Measurements from ENCODE around the gene SKA1.
A peak's percentile ranks its signal among the peaks of the same experiment; 100 is the strongest.

The SKA1 gene, protein sequence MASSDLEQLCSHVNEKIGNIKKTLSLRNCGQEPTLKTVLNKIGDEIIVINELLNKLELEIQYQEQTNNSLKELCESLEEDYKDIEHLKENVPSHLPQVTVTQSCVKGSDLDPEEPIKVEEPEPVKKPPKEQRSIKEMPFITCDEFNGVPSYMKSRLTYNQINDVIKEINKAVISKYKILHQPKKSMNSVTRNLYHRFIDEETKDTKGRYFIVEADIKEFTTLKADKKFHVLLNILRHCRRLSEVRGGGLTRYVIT

DNA sequence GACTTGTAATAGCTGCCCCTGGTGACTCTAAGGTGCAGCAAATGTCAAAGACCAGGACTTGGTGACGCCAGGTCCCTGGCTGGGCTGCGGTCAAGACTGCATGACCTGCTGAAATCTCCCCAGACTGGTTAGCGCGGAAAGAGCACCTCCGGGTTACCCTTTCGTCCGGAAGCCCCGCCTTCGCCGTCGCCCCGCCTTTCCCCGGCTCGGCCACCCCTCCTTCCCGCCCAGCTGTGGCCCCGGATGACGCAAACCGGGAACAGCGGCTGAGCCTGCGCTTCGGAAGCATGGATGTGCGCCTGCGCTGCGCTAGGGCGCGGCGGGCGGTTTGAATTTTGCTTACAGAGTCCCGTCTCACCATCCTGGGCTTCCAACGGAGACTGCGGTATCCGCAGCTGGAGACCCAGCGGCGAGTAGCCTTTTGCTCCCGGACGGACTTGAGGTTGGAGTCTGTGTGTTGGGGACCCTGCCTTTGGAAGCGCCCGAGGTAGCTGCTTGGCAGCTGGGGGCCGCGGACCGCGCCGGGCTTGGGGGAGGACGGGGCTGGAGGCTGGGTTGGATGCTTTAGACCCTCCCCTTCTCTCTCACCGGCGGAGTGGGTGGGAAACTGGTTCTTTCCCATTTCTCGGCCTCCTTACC, at the start of gene SKA1:
SKA1 (plus strand) TSS at position 294 of the 639 bp plus-strand sequence. CDS start 785 bp downstream, outside the sequence.
- Histone ChIP-seq H3K4me3 (peak within 1 kb of the TSS; percentile 45 to 59), H3K27me3 (no peaks in the 10 kb centered on the region), H3K4me1 (peaks cover 0 to 12% (median 7%) of the 10 kb centered on the region in 4 donors), H3K9me3 (peaks cover 0 to 6% (median 0%) of the 10 kb centered on the region in 3 donors), H3K27ac (peak within 1 kb of the TSS; percentile 56 to 77), H3K36me3 (no peaks in the 10 kb centered on the region)
- TF ChIP-seq, protein P1, sequence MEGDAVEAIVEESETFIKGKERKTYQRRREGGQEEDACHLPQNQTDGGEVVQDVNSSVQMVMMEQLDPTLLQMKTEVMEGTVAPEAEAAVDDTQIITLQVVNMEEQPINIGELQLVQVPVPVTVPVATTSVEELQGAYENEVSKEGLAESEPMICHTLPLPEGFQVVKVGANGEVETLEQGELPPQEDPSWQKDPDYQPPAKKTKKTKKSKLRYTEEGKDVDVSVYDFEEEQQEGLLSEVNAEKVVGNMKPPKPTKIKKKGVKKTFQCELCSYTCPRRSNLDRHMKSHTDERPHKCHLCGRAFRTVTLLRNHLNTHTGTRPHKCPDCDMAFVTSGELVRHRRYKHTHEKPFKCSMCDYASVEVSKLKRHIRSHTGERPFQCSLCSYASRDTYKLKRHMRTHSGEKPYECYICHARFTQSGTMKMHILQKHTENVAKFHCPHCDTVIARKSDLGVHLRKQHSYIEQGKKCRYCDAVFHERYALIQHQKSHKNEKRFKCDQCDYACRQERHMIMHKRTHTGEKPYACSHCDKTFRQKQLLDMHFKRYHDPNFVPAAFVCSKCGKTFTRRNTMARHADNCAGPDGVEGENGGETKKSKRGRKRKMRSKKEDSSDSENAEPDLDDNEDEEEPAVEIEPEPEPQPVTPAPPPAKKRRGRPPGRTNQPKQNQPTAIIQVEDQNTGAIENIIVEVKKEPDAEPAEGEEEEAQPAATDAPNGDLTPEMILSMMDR (IDR thresholded peaks at IDR 0.05): no peak
- intact Hi-C loops (cut with DNase I; ENCODE audit: low total_unique reads): loop anchor here (5.0 to 10.0 kb wide), 3 partner anchors 83 to 880 kb away; partner anchors contain the start of genes ACAA2 and RPL17
- DNase-seq: peak; percentile 85 to 94

DNA sequence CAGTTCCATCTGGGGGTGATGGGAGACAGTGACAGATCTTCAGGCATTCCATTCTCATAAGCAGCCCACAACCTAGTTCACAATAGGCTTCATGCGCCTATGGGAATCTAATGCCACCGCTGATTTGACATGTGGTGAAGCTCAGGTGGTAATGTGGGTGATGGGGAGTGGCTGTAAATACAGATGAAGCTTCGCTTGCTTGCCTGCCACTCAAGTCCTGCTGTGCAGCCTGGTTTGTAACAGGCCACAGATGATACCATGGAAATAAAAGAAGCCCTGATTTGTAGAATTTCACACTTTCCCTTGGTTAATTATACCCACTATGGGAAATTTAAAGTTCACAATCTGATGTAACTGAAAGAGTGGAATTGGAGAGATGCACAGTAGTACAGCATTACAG, 46.9 kb upstream of the SKA1 start:
- H3K4me3 ChIP-seq: no peak overlapping the region
- TF ChIP-seq, protein P1 (IDR thresholded peaks at IDR 0.05): no peak
- H3K4me1 ChIP-seq: no peaks in the 10 kb centered on the region
- no peaks in the 10 kb centered on the region for H3K36me3 ChIP-seq
- no peaks in the 10 kb centered on the region for H3K9me3 ChIP-seq
- no peak for DNase-seq
- H3K27ac ChIP-seq: no peak overlapping the region
- intact Hi-C loops (cut with DNase I; ENCODE audit: low total_unique reads): loop anchor here (10.0 kb wide), 1 partner anchor 57 kb away; no protein-coding TSS in a partner anchor
- peaks cover 0 to 4% of the 10 kb centered on the region in 2 donors for H3K27me3 ChIP-seq

DNA sequence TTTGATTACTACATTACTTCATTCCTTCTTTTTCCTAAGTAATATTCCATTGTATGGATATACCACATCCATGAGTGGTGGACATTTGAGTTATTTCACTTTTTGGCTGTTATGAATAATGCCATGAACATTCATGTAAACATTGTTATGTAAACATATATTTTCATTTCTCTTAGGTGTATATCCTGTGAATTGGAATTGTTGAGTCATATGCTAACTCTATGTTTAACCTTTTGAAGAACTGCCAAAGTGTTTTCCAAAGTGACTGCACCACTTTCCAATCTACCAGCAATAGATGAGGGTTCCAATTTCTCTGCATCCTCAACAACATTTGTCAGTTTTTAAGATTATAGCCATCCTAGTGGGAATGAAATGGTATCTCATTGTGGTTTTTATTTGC, 44.7 kb upstream of the SKA1 start:
- Histone ChIP-seq H3K4me3 (no peak overlapping the region), H3K27me3 (peaks cover 0 to 4% of the 10 kb centered on the region in 2 donors), H3K4me1 (no peaks in the 10 kb centered on the region), H3K27ac (no peak overlapping the region), H3K36me3 (no peaks in the 10 kb centered on the region), H3K9me3 (no peaks in the 10 kb centered on the region)
- TF ChIP-seq, protein P1 (IDR thresholded peaks at IDR 0.05): no peak
- DNase-seq: no peak
- intact Hi-C loops (cut with DNase I; ENCODE audit: low total_unique reads): no loop called here

DNA sequence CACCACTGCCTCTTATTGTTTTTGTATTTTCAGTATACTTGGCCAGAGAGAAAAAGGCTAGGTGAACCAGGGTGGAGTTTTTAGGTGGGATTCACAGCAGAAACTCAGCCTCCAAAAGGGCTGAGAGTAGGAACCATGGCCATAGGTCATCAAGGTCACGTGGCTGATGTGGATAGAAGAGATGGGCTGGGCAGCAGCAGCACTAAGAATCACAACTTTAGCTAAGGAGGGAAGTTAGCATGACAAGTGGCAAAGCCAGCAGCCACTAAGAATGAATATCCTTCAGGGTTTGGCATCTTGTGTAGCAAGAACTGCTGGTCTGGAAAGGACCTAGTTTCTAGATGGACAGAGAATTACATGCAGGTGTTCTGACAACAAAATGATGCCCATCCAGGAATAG, 43.2 kb upstream of the SKA1 start:
- intact Hi-C loops (cut with DNase I; ENCODE audit: low total_unique reads): no loop called here
- Histone ChIP-seq H3K27ac (no peak overlapping the region), H3K4me1 (no peaks in the 10 kb centered on the region), H3K4me3 (no peak overlapping the region), H3K9me3 (no peaks in the 10 kb centered on the region), H3K27me3 (peaks cover 0 to 4% of the 10 kb centered on the region in 2 donors), H3K36me3 (no peaks in the 10 kb centered on the region)
- no peak for DNase-seq
- TF ChIP-seq, protein P1 (IDR thresholded peaks at IDR 0.05): no peak

DNA sequence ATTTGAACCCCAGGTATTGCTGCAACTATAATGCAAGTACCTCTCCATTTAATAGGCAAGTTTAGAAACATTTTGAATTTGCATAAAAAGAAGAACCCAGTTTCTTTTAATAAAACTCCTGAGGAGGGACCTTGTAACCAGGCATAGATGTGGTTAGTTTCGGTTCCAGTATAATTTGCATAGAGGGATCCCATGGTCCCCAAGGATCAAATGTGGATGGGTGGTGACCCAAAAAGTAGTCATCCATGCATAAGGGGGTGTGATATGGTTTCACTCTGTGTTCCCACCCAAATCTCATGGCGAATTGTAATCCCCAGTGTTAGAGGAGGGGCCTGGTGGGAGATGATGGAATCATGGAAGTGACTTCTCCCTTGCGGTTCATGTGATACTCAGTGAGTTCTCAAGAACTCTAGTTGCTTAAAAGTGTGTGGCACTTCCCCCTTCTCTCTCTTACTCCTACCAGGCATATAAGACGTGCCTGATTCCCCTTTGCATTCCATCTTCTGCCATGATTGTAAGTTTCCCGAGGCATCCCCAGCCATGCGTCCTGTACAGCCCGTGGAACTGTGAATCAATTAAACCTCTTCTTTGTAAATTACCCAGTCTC, 40.2 kb upstream of the SKA1 start:
- H3K27me3 ChIP-seq: no peaks in the 10 kb centered on the region
- H3K9me3 ChIP-seq: no peaks in the 10 kb centered on the region
- TF ChIP-seq, protein P1 (IDR thresholded peaks at IDR 0.05): no peak
- intact Hi-C loops (cut with DNase I; ENCODE audit: low total_unique reads): no loop called here
- H3K4me3 ChIP-seq: no peak overlapping the region
- no peaks in the 10 kb centered on the region for H3K36me3 ChIP-seq
- H3K4me1 ChIP-seq: no peaks in the 10 kb centered on the region
- DNase-seq: no peak
- H3K27ac ChIP-seq: no peak overlapping the region

All from tibial artery (tissue), 4 donors.